H1 (cell line): ENCODE results near the gene KCNJ10. TPM values are rescaled to one million over a fixed set of nuclear protein-coding genes. Genes with fewer than 3 reads are reported as not detected.
A peak's percentile ranks its signal among the peaks of the same experiment; 100 is the strongest.

Source experiments
- CTCF ChIA-PET: fragments of 300-600 bp; sonication (Branson Sonifier 250); formaldehyde crosslinking; loops from one replicate; lab custom pipeline; 2021; ENCODE audit not compliant: partially characterized antibody; lab: Charles Lee
- POLR2A ChIA-PET: fragments of 300-600 bp; sonication (Branson Sonifier 250); formaldehyde crosslinking; loops from one replicate; lab custom pipeline; 2021; ENCODE audit warnings: inconsistent platforms; ENCODE audit not compliant: partially characterized antibody; lab: Charles Lee
- DNase-seq, 2 experiments: peaks; one replicate each; pipeline versions ENCODE4 v3.0.0 to v3.0.0-alpha.2; 2010 to 2022; ENCODE audit warnings: low spot score in 2 of 2, low read depth in 1 of 2, mixed read lengths in 1 of 2
- FAIRE-seq: peaks from 2 replicates; lab custom pipeline; 2011; peaks lifted over from hg19 to GRCh38; lab: Jason Lieb, UNC
- H2AFZ ChIP-seq: 2 replicates; pipeline ENCODE4 v1.8.1; 2012; ENCODE audit warnings: low read length, inconsistent platforms
- H2AK5ac ChIP-seq: 2 replicates; pipeline ENCODE4 v1.6.1; 2013; ENCODE audit warnings: low read depth, low read length
- H2BK120ac ChIP-seq: replicated peaks from 2 replicates; pipeline ENCODE3; 2013; ENCODE audit warnings: low read depth, low read length, inconsistent platforms
- H2BK12ac ChIP-seq: 2 replicates; pipeline ENCODE4 v1.6.1; 2013; ENCODE audit warnings: low read depth, low read length
- H2BK15ac ChIP-seq: 2 replicates; pipeline ENCODE4 v1.6.1; 2013; ENCODE audit warnings: low read length
- H2BK20ac ChIP-seq: 2 replicates; pipeline ENCODE4 v1.6.1; 2013; ENCODE audit warnings: low read length
- H2BK5ac ChIP-seq: 2 replicates; pipeline ENCODE4 v1.6.1; 2013; ENCODE audit warnings: low read depth, low read length
- H3K14ac ChIP-seq: 2 replicates; pipeline ENCODE4 v1.6.1; 2013; ENCODE audit warnings: inconsistent platforms; ENCODE audit not compliant: insufficient read length
- H3K18ac ChIP-seq: 2 replicates; pipeline ENCODE4 v1.6.1; 2013; ENCODE audit warnings: low read length; ENCODE audit errors: extremely low read depth
- H3K23ac ChIP-seq: 2 replicates; pipeline ENCODE4 v1.6.1; 2013; ENCODE audit warnings: inconsistent platforms; ENCODE audit not compliant: insufficient read length
- H3K23me2 ChIP-seq: 2 replicates; pipeline ENCODE4 v1.6.1; 2013; ENCODE audit warnings: low read depth, low read length
- H3K27ac ChIP-seq: 2 replicates; pipeline ENCODE4 v1.6.1; 2011; ENCODE audit warnings: low read depth, low read length, inconsistent platforms
- H3K27me3 ChIP-seq, 4 experiments: replicated peaks in 1 of 4; 1 replicate in 1 of 4; 2 replicates in 3 of 4; pipeline versions ENCODE4 v1.6.1 to v1.8.1; 2011 to 2013; ENCODE audit warnings: low read length in 3 of 4, mild to moderate bottlenecking in 3 of 4, inconsistent platforms in 2 of 4, mixed read lengths in 2 of 4, moderate library complexity in 1 of 4; ENCODE audit not compliant: control insufficient read depth in 3 of 4, insufficient read depth in 3 of 4; ENCODE audit errors: extremely low read depth in 1 of 4
- H3K36me3 ChIP-seq, 4 experiments: 2 replicates each; pipeline versions ENCODE4 v1.6.1 to v1.8.1; 2011 to 2013; ENCODE audit warnings: mild to moderate bottlenecking in 4 of 4, low read length in 3 of 4, moderate library complexity in 2 of 4, control low read depth in 1 of 4, inconsistent platforms in 1 of 4; ENCODE audit not compliant: insufficient read depth in 4 of 4, control insufficient read depth in 2 of 4
- H3K4ac ChIP-seq: replicated peaks from 2 replicates; pipeline ENCODE3; 2013; ENCODE audit warnings: low read length, low read depth, mixed read lengths, inconsistent platforms; ENCODE audit not compliant: insufficient read length
- H3K4me1 ChIP-seq, 4 experiments: replicated peaks in 1 of 4; 1 replicate in 1 of 4; 2 replicates in 3 of 4; pipeline versions ENCODE4 v1.6.1 to v1.8.1; 2011 to 2013; ENCODE audit warnings: low read length in 3 of 4, inconsistent platforms in 2 of 4, mixed read lengths in 1 of 4; ENCODE audit not compliant: insufficient read depth in 4 of 4, control insufficient read depth in 3 of 4
- H3K4me2 ChIP-seq, 2 experiments: 2 replicates each; pipeline versions ENCODE4 v1.6.1 to v1.8.1; 2011 to 2013; ENCODE audit warnings: low read depth in 2 of 2, low read length in 2 of 2, control low read depth in 1 of 2, inconsistent platforms in 1 of 2, mild to moderate bottlenecking in 1 of 2; ENCODE audit not compliant: insufficient read depth in 1 of 2
- H3K4me3 ChIP-seq, 4 experiments: fragments of 200-600, 300-600 bp in 1 of 4; sonication (generic), shearing (Covaris generic), sonication (Bioruptor Twin) in 1 of 4; 2 replicates each; pipeline versions ENCODE4 v1.5.1 to v1.8.1; 2011 to 2016; ENCODE audit warnings: low read length in 4 of 4, low read depth in 3 of 4, control low read depth in 2 of 4, inconsistent platforms in 2 of 4, mild to moderate bottlenecking in 2 of 4, mixed read lengths in 1 of 4, moderate library complexity in 1 of 4; ENCODE audit not compliant: insufficient read depth in 2 of 4; ENCODE audit errors: extremely low read depth in 1 of 4
- H3K56ac ChIP-seq: replicated peaks from 2 replicates; pipeline ENCODE3; 2013; ENCODE audit warnings: low read depth, mild to moderate bottlenecking, mixed read lengths, low read length, inconsistent platforms; ENCODE audit not compliant: insufficient read length
- H3K79me1 ChIP-seq: 2 replicates; pipeline ENCODE4 v1.6.1; 2013; ENCODE audit warnings: low read depth, low read length, control low read depth
- H3K79me2 ChIP-seq, 2 experiments: 2 replicates each; pipeline versions ENCODE4 v1.6.1 to v1.8.1; 2012 to 2013; ENCODE audit warnings: low read length in 2 of 2, mild to moderate bottlenecking in 2 of 2, inconsistent platforms in 1 of 2; ENCODE audit not compliant: insufficient read depth in 2 of 2, control insufficient read depth in 1 of 2
- H3K9ac ChIP-seq, 4 experiments: replicated peaks in 1 of 4; 1 replicate in 1 of 4; 2 replicates in 3 of 4; pipeline versions ENCODE4 v1.6.1 to v1.8.1; 2011 to 2013; ENCODE audit warnings: low read depth in 3 of 4, low read length in 3 of 4, control low read depth in 2 of 4, mild to moderate bottlenecking in 2 of 4, moderate library complexity in 2 of 4, inconsistent platforms in 1 of 4; ENCODE audit errors: extremely low read depth in 1 of 4
- H3K9me3 ChIP-seq, 2 experiments: 2 replicates each; pipeline versions ENCODE4 v1.6.1 to v1.8.1; 2012 to 2013; ENCODE audit warnings: mild to moderate bottlenecking in 2 of 2, moderate library complexity in 2 of 2, control low read depth in 1 of 2, inconsistent platforms in 1 of 2, low read depth in 1 of 2, low read length in 1 of 2, mixed read lengths in 1 of 2; ENCODE audit not compliant: insufficient read depth in 2 of 2
- H4K20me1 ChIP-seq, 2 experiments: replicated peaks in 1 of 2; 2 replicates each; pipeline versions ENCODE3 to v1.8.1; 2011 to 2013; ENCODE audit warnings: inconsistent platforms in 2 of 2, low read length in 2 of 2, mild to moderate bottlenecking in 1 of 2; ENCODE audit not compliant: insufficient read depth in 2 of 2, control insufficient read depth in 1 of 2
- H4K5ac ChIP-seq: 2 replicates; pipeline ENCODE4 v1.6.1; 2013; ENCODE audit warnings: low read length, low read depth, mixed read lengths, inconsistent platforms; ENCODE audit not compliant: insufficient read length
- H4K8ac ChIP-seq: 2 replicates; pipeline ENCODE4 v1.8.0; 2013; ENCODE audit warnings: mild to moderate bottlenecking, moderate library complexity, low read length, inconsistent platforms; ENCODE audit not compliant: insufficient read depth; ENCODE audit errors: extremely low read depth
- H4K91ac ChIP-seq: replicated peaks from 2 replicates; pipeline ENCODE3; 2013; ENCODE audit warnings: low read length, mixed read lengths, inconsistent platforms; ENCODE audit not compliant: insufficient read length
- SUZ12 ChIP-seq: fragments of 200-600 bp; sonication (generic); IDR thresholded peaks from 2 replicates; pipeline ENCODE4 v1.6.1; 2012; ENCODE audit warnings: mild to moderate bottlenecking, inconsistent platforms, low read length, moderate library complexity, mixed read lengths
- TBP ChIP-seq: IDR thresholded peaks from 2 replicates; pipeline ENCODE4 v1.6.1; 2011; ENCODE audit warnings: low read depth, low read length, improper control_type of control experiment
- WGBS, 2 experiments: shearing (Covaris generic) in 1 of 2; methylation state at CpG; one replicate each; pipeline versions ENCODE4 v1.1.6 to v1.1.7; 2013 to 2015; ENCODE audit warnings: low lambda C conversion rate in 2 of 2, mixed read lengths in 2 of 2, inconsistent platforms in 1 of 2, low coverage in 1 of 2, missing lambda C conversion rate in 1 of 2; ENCODE audit not compliant: insufficient replicate concordance in 2 of 2, insufficient coverage in 1 of 2, insufficient read length in 1 of 2; ENCODE audit errors: extremely low coverage in 1 of 2, missing lambda C conversion rate in 1 of 2; 5-methylcytosine and 5-hydroxymethylcytosine counted together
- polyA plus RNA-seq, 7 experiments: library from polyadenylated mRNA; depleted of rRNA in 3 of 7; stranded (reverse) in 5 of 7; unstranded in 2 of 7; fragments of >200 nt in 5 of 7; fragments of 200-250 nt in 2 of 7; gene quantifications; 1 replicate in 5 of 7; 2 replicates in 1 of 7; 4 replicates in 1 of 7; pipeline versions ENCODE4 v1.2.1 to v1.2.3, GENCODE V29; 2011 to 2013; ENCODE audit warnings: missing spikeins in 2 of 7, mixed read lengths in 2 of 7
- total RNA-seq: library from RNA; stranded (reverse); fragmentation: NEBNext Ultra II Directional; extraction: Animal tissue kit (Norgen Biotek cat#: 25700); gene quantifications from 2 replicates; pipeline ENCODE4 v1.2.1, GENCODE V29; 2021

KCNJ10 gene
- total and polyA plus RNA-seq, 2 of the 8 experiments (the other 6 are each of a cell fraction or from before 2014, with no cell fraction given), result 1.7 to 2.4 TPM

- CTCF ChIA-PET, result interaction anchor here (1.8 to 35.5 kb wide), 4 partner anchors 12 to 52 kb away, joined by 5 to 696 read pairs (median 67); no protein-coding TSS in a partner anchor
- H3K18ac ChIP-seq, result no peak overlapping the region
Observed at GRCh38 chr1:159952932-159953331, 117.0 kb downstream of the KCNJ10 start.

More at GRCh38 chr1:159952932-159953331, 117.0 kb downstream of the KCNJ10 start:
- H2BK5ac ChIP-seq, result no peak overlapping the region
- H3K4ac ChIP-seq, result no peak overlapping the region
- no peak overlapping the region for H3K4me2 ChIP-seq
- H3K9me3 ChIP-seq, result no peaks in the 10 kb centered on the region
- H2BK20ac ChIP-seq, result no peak overlapping the region
- no peaks in the 10 kb centered on the region; a peak in 1 of 7 replicates for H3K27me3 ChIP-seq
- H3K56ac ChIP-seq, result no peak overlapping the region
- no peaks in the 10 kb centered on the region for H3K79me1 ChIP-seq
- H2BK12ac ChIP-seq, result no peak overlapping the region
- H4K8ac ChIP-seq, result no peak overlapping the region
- no peak overlapping the region for H2BK120ac ChIP-seq
- no peak overlapping the region for H4K91ac ChIP-seq
- no peak overlapping the region for H2BK15ac ChIP-seq
- no peak for FAIRE-seq
- no peak overlapping the region for H3K23ac ChIP-seq
- H3K27ac ChIP-seq, result no peak overlapping the region
- H4K5ac ChIP-seq, result no peak overlapping the region
- no peaks in the 10 kb centered on the region for H4K20me1 ChIP-seq
- H3K79me2 ChIP-seq, result no peaks in the 10 kb centered on the region
- H3K9ac ChIP-seq, result no peak overlapping the region
- H3K4me1 ChIP-seq, result no peaks in the 10 kb centered on the region
- no peaks in the 10 kb centered on the region for H3K36me3 ChIP-seq
- WGBS, 2 experiments, result 88% methylated on average over 5 of the region's 5 CpGs; no CpG with 5 or more reads in 1 of the 2 experiments
- DNase-seq, result no peak
- H2AK5ac ChIP-seq, result no peak overlapping the region
- TF ChIP-seq SUZ12, result 0 out of 2 replicates have a peak, but pooled peaks have one; percentile 8
- no peak for TF ChIP-seq TBP
- TF ChIP-seq, all 59 proteins: peak for 1
- Histone ChIP-seq H2AFZ (no peak overlapping the region), H3K23me2 (no peaks in the 10 kb centered on the region), H3K4me3 (no peak overlapping the region), H3K14ac (no peak overlapping the region)
- POLR2A ChIA-PET, result interaction anchor here (0.9 to 1.8 kb wide), 2 partner anchors 10 to 12 kb away, joined by 3 to 5 read pairs; no protein-coding TSS in a partner anchor
